ENCODE data around the gene NADSYN1. TPM values are rescaled to one million over a fixed set of nuclear protein-coding genes. Genes with fewer than 3 reads are reported as not detected.
"Not testable (repeated sequence)": the region's sequence is repeated elsewhere in the genome, so short reads cannot be mapped to it uniquely, and the experiment has no call there.

NADSYN1 gene
- total RNA-seq, 1 donor from 2014 or later = 72.8 TPM

GRCh38 chr11:71519546-71519945 is 66.5 kb downstream of the NADSYN1 start:
- H3K4me3 ChIP-seq (ENCODE audit: low read depth, low read length) = no peak overlapping the region
- no peak for DNase-seq (ENCODE audit: low read depth)

GRCh38 chr11:71525188-71525937 is 72.4 kb downstream of the NADSYN1 start:
- DNase-seq (ENCODE audit: low read depth) = no peak
- no peak for TF ChIP-seq CTCF (conservative IDR thresholded peaks at IDR 0.05; ENCODE audit: low read depth, low read length)
- H3K4me3 ChIP-seq (ENCODE audit: low read depth, low read length) = no peak overlapping the region

More at GRCh38 chr11:71519546-71519945, 66.5 kb downstream of the NADSYN1 start:
- no peak for TF ChIP-seq CTCF (conservative IDR thresholded peaks at IDR 0.05; ENCODE audit: low read depth, low read length)

GRCh38 chr11:71525938-71526495 is 73.0 kb downstream of the NADSYN1 start:
- no peak overlapping the region for H3K4me3 ChIP-seq (ENCODE audit: low read depth, low read length)
- TF ChIP-seq CTCF (conservative IDR thresholded peaks at IDR 0.05; ENCODE audit: low read depth, low read length) = no peak
- DNase-seq (ENCODE audit: low read depth) = no peak

- not testable (repeated sequence) for DNase-seq (ENCODE audit: low read depth); H3K4me3 ChIP-seq (ENCODE audit: low read depth, low read length)
Measured at GRCh38 chr11:71526796-71527575, 74.0 kb downstream of the NADSYN1 start, which contains the start of gene KRTAP5-7. Gene KRTAP5-7 (plus strand): TSS chr11:71527267. CDS start chr11:71527301, 34 bp downstream.

- DNase-seq (ENCODE audit: low read depth) = no peak
- TF ChIP-seq CTCF (conservative IDR thresholded peaks at IDR 0.05; ENCODE audit: low read depth, low read length) = no peak
- no peak overlapping the region for H3K4me3 ChIP-seq (ENCODE audit: low read depth, low read length)
Measured at GRCh38 chr11:71527576-71528210, 74.7 kb downstream of the NADSYN1 start.

- H3K4me3 ChIP-seq (ENCODE audit: low read depth, low read length) = no peak overlapping the region
- DNase-seq (ENCODE audit: low read depth) = no peak
- TF ChIP-seq CTCF (conservative IDR thresholded peaks at IDR 0.05; ENCODE audit: low read depth, low read length) = no peak
Measured at GRCh38 chr11:71530602-71531001, 77.6 kb downstream of the NADSYN1 start.
